Dedifferentiated amniotic fluid mesenchymal stem cell (primary cell): ENCODE data around the gene RASAL3.

Experiments
- DNase-seq: peaks from one replicate; pipeline ENCODE4 v3.0.0-alpha.2; 2016; ENCODE audit errors: extremely low spot score

The RASAL3 gene

DNA sequence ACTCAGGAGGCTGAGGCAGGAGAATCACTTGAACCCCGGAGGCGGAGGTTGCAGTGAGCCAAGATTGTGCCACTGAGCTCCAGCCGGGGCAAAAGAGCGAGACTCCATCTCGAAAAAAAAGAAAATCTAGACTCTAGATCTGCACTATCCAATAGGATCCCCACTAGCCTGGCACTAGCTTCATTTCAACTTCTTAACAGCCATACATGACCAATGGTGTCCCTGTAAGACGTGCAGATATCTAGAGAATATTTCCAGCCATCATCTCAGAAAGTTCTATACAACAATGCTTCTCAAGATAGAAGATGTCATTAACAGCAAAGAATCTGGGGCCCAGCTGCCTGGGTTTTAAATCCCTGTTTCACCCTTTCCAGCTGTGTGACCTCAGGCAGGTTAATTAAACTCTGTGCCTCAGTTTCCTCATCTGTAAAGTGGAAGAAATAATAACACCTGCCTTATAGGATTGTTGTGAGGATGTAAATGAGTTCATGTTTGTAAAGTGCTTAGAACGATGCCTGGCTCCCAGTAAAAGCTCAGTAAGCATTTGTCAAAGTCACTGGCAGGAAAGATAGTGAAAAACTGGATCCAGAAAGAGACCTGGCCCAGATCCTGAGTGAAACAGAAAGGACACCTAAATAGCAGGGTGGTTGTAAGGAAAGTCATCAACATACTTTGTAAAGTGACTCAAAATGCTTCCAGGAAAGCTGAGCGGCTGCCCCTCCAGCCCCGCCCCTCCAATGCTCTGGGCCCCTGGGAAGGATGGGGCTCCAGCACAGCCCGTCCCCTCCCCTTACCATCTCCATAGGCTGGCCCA, 28.1 kb downstream of the RASAL3 start:
- no peak for DNase-seq

DNA sequence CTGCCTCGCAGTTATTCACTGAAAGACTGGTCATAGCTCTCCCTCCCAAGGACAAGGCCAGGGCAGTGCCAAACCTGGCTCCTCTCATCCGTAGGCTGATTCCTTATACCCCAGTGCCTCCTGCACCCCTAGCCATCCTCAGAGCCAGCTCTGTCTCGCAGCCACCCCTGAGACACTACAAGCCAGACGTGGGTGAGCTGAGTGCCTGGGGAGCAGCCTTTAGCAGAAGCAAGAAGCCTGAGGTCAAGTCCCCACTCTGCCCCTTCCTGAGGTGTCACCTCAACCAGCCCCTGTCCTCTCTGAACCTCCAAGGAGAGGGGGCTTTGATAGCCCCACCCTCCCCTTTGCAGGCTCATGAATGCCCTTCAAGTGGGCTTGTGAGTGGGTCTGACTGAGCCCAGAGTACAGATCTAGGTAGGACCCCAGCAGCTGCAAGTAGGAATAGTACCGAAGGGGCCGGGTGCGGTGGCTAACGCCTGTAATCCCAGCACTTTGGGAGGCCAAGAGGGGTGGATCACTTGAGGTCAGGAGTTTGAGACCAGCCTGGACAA, 30.8 kb downstream of the RASAL3 start:
- DNase-seq = no peak

DNA sequence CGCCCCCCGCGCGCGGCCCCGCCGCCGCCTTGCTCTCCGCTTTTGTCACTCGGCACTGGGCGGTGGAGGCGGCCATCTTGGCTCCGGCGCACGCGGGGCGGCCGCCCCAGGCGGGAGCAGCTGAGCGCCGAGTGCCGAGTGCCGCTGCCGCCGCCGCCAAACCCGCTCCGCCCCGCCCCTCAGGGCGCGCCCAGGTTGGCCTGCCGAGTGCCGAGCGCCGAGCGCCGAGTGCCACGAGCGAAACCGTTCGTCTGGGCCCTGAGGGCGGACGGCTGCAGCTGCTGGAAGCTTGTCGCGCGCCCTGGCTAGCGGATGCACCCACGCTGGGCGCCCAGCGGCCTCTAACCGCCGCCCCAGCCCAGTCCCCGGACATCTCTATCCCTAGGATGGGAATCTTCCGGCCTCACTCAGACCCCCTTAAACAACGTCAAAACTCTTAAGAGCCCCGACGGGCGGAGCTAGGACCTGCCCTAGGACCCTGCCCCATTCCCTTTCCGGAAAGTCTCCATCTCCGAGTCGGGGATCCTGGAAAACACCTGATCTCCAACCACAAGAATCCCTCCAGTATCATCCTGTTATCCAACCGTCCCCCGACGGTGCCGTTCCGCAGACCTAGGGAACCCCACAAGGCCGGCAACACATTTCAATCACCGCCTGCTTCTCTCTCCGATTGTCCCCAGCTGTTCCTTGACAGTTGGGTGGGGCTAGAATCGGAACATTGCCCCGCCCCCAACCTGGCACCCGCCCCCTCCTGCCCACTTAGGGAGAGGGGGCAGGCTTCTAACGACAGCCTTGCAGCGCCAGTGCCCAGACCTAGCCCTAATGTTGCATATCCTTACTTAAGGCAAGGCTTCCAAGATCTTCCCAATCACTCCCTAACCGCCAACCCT, 31.5 kb downstream of the RASAL3 start:
- peak; percentile 89 for DNase-seq

DNA sequence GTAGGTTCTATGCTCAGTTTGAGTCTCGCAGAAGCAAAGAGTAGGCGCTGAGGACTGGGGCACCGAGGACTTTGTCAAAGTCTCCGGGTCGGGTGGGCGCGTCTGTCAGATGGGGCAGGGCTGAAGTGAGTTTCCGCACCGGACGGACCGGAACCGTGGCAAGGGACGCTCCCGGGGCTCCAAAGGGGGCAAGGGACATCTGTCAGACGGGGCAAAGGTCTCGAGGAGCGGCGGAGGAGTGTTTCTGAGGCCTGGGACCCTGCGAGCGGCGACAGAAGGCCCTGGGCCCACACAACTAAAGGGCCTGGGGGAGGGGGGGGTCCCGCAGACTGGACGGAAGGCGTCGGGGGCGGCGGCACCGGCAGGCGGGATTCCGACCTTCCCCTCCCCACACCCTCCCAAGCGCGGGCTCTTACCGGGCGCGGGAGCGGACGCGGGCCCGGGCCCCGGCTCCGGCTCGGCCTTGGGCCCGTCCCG, 32.3 kb downstream of the RASAL3 start:
- DNase-seq = no peak

DNA sequence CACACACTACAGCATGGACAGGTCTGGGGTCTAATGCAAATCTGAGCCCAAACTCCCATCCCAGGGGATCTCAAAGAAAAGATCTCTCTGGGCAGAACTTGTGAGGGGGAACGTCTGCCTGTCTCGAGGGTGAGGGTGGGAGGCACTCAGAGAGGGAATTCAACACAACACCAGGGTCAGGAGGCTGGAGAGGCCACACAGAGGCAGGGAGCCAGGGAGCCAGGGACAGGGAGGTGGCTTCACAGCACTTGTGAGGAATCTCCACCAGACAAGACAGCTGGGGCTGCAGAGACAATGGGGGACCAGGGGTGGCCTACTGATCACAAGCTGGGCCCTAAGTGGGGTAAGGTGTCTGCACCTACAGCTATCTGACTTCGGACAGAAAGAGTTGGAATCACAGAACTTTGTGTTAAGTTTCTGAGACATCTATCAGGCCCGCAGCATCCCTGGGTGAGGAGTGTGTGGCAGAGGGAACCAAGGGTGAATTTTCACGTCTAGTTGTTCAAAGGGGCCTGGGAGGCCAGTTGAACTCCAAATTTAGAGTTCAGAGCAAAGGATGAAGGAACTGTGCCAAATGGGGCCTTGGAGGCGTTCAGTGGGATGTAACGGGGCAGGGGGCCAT, 32.8 kb downstream of the RASAL3 start:
- DNase-seq = no peak

DNA sequence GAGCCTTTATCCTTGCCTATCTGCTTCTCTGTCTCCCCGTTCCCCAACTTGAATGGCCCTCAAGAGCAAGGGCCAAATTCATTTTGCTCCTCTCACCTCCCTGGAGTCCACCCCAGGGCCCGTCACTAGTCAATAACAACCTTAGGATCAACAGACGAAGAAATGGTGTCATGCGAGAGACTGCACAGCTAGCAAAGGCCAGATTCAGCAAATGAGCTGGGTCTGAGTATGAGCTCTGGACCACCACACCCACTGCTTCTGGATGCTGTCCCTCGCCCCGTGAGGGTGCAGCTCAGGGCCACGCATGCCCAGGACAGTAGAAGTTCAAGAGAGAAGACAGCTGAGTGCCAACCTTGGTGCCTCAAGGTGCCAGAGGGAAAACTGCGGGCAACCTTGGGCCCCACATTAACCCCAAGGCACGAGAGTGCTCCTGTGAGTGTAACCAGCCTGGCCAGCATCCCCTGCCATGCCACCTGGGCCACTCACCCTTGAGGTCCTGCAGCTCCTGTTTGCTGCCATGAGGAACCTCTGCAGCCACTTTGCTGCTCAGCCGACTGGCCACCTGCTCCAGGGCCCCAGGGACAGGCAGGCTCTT, 33.7 kb downstream of the RASAL3 start:
- DNase-seq = no peak

DNA sequence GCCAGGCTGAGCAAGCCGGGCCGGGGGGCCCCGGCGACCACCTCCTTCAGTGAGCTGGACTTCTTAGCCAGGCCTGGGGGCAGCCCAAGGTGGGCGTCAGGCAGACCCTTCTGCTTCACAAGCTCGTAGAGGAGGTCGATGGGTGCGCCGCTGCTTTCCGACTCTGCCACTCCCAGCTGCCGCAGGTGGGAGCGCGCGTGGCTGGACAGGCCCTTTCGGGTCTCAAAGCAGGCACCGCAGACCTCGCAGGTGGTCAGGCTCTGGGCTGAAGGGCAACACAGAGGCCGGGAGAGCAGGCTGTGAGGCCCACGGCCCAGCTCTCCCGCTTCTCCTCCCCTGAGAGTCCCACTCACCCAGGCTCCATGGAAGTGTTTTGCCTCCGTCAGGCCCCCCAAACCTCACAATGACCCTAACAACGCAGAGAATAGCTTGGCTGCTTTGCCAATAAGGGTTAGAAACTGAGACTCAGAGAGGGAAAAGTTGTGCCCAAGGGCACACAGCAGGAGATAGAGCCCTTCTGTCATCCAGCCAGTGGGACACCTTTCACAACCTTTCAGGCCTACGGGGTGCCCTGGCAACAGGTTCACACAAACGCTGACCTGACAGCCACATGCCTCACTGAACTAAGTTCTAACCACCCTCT, 34.4 kb downstream of the RASAL3 start:
- DNase-seq = no peak

DNA sequence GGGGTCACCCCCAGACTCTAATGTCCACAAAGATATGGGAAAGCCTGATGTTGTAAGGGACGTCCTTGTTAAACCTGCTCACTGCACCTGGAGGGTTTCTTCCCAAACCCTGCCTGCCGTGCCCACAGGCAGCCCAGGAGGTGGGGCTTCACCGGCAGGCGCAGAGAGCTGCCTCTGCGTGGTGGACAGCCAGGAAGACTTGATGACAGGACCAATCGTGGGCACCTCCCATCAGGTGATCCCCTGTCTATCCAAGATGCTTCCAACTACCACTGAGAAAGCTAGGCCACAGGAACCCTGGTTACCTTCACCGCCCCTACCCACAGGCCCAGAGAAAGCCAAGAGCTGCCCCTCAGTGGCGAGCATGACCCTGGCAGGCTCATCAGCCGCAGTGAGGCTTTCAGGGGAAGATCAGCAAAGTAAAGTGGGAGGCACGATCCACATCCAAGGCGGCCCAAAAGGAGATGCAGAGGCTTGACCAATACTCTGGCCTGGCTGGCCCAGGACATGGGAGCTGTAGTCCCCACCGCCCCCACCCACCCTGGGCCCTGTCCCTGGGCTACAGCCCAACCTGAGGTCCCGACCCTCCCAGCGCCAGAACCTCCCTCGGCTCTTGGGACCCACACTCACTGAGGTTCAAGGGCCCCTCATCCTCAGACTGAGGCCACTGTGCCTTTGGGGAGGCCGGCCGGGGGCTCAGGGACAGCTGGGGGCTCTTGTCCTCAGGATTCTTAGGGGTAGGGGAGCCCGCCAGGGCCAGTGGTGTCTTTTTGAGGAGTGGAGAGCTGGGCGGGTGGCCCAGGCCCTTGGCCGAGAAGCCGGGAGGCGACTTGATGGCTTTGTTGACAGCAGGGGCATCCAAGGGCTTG, 35.2 kb downstream of the RASAL3 start:
- no peak for DNase-seq

DNA sequence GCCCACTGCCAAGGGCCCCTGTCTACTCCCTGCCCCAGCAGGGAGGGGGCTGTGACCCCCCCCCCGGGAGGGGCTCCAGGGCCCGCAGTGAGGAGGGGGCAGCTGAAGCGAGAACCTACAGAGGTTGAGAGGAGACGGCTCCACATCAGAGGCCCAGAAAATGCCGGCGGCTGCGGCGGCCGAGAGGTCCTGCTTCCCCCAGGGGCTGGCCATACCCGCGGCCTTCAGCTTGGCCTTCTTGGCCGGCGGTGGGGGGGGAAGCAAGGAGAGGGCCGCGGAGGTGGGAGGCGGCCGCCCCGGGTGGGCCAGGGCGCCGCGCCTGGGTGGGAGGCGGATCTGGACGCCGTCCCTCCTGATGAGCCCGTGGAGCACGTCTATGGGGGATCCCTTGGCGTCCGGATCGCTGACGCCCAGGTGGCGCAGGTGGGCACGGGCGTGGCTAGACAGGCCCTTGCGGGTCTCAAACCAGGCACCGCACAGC, 36.3 kb downstream of the RASAL3 start:
- no peak for DNase-seq

DNA sequence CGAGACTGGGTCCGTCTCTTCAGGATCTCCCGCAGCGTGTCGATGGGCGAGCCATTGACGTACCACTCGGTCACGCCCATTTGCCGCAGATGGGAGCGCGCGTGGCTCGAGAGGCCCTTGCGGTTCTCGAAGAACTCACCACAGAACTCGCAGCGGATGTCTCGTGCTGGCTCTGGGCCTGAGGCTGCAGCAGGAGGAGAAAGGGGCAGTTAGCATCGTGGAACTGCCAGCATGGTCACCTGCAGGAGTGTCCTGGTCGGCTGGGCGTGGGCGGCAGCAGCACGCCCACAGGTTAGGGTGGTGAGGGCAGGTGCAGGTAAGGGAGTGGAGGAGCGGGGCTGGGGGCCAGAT, 37.0 kb downstream of the RASAL3 start:
- DNase-seq = no peak

DNA sequence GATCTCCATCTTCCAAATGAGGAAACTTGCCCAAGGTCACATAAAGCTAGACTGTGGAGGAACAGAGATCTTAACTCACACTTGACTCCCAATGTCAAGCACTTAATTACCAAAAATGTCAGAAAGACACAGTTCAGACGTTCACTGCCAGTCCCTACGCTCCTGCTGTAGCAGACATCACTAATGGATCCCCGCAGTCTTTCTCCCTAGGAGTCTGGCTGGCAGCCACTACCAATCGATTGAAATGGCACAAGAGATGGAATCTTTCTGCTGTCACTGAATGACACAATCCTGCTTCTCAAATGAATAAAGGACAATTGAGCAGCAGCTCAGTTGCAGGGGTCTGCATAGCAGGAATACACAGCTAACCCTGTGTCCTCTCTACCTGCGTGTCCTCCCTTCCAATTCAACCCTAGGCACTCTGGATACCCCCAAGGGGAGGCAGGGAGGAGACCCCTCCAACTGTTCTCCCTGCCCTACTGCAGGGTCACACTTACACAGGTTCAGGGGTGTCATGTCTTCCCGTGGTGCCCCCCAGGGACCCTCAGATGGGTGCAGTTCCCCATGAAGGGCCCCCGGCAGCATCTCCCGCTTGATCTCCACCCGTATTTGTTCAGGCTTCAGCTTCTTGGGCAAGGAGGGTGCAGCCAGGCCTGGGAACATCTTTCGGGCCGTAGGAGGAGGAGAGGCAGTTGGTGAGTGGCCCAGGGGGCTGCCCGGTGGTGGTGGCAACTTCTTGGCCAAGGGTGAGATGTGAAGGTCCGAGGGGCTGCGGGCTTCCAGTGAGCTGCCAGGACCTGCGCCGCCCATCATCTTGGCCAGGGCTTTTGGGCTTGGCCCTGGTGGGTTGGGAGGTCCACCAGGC, 37.6 kb downstream of the RASAL3 start:
- no peak for DNase-seq

DNA sequence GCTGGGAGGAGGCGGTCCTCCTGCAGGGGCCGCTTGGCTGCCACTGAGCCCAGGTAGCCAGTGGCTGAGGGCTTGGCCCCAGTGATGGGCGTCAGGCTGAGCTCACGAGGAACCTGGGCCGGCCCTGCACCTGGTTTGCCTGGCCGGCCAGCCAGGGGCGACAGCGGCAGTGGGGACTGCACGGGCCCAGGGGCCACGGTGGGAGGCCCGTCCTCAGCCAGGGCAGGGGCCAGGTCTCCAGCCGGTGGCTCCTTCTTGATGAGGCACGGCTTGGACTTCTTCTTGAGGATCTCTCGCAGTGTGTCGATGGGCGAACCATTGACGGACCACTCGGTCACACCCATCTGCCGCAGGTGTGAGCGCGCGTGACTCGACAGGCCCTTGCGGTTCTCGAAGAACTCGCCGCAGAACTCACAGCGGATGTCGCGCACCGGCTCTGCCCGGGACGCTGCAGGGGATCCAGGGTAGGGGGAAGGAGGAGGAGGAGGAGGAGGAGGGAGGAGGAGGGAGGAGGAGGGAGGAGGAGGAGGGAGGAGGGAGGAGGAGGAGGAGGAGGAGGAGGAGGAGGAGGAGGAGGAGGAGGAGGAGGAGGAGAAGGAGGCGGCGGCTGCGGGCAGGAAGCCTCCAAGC, 38.9 kb downstream of the RASAL3 start:
- no peak for DNase-seq

DNA sequence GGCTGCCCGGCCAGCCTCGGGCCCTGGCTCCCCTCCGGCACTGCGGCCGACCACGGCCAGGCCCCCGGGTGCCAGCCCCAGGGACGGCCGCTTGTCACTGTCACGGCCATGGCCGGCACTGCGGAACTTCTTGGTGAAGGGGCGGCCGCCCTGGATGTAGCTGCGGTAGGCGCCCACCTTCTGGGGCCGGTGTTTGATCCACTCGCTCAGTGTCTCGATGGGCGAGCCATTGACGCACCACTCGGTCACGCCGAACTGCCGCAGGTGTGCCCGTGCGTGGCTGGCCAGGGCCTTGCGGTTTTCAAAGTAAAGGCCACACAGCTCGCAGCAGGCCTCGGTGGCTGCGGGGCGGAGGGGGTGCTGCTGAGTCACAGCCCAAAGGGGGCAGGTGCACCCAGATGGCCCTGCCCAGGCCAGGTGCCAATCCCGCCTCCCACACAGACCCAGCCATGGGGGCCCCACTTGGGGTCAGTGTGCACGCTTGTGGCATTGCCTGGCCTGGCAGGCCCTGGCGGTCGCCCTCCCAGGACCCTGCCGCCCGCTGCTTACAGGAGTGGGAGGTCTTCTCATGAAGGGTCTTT, 39.6 kb downstream of the RASAL3 start:
- DNase-seq = no peak

DNA sequence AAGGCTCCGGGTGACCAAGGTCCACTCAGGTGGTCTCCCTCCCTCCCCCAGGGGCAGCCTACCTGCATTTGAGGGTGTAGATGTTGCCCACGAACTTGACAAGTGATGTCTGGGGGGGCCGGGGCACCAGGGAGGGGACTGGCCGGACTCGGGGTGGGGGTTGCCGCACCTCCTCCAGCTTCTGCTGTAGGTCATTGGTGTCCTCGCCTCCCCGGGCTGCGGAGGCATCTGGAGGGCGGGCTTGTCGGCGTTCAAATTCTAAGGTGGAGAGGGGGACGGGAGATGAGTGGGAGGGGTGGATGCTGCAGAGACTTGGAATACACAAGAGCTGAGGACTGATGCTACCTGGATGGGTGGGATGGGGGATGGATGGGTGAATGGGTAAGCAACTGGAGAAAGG, 40.2 kb downstream of the RASAL3 start:
- no peak for DNase-seq

DNA sequence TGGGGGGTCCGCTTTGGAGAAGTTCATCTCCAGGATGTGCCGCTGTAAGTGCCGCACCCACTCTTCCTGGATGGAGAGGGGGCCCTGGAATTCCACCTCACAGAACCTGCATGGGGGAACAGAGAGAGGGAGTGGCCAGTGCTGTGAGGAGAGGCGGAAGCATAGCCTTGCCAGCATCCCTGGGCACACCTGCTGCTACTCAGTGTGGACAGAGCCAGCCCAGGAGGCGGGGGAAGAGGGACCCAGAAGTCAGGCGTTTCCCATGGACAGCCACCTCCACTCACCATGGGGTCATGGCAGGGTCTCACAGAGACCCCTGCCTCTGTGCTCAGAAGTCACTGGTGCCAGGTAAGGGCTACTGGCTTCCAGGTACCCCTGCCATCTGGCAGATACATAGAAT, 41.2 kb downstream of the RASAL3 start:
- DNase-seq = no peak

DNA sequence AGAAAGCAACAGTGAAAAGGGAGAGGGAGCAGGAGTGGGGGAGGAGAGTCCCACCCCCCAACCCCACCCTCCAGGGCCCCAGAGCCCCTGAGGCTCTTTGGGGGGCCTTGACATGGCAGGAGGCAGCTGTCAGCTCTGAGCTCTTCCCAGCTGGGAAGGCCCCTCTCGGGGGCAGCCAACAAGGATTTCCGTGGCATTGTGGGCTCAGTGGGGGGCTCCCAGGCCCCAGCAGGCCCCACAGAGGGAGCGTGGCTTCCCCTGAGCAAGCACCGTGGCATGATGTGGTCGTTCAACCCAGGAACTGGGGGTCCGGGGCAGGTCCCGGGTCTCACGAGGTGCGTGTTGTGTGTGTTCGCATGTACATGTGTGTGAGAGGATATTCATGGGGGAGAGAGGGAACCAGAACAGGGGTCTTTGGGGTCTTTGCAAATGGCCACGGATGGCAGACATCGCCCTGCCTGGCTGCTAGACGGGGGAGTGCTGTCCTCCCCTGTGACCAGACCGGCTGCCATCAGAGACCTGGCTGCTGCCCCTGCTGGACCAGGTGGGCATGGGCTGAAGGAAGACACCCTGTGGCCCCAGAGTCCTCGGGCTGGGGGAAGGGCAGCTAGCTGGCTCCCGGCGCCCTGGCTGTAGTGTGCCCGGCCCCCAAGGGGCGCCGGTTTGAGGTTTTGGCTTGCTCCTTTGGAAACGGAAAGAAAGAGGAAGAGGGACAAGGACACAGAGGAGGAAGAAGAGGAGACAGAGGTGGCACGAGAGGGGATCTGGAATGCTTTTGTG, 41.9 kb downstream of the RASAL3 start:
- DNase-seq = no peak

DNA sequence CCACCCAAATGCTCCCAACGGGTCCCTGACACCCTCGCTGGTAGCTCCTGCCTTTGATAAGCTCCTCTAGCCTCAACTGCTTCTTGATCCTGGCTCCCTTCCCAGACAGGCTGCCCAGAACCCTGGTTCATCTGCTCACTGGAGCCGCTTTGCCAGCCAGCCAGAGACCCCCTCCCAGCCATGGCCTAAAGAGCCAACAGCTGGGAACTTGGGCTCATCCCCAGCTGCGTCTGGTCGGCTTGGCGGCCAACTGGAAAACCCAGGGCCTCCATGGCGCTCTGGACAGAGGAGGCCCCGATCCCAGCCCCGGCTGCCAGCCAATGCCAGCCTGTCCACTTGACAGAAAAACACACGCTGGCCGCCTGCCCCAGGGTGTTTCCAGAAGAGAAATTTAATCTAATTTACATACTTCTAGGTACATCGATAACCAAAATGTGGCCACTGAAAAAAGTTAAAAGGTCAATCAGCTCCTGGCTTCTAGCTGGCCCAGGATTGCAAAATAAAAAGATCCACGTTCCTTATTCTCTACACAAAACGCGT, 42.6 kb downstream of the RASAL3 start:
- DNase-seq = no peak
